ENCODE results near the gene DYNLT4.
"Not testable (repeated sequence)": the region's sequence is repeated elsewhere in the genome, so short reads cannot be mapped to it uniquely, and the experiment has no call there.

Gene DYNLT4

GRCh38 chr1:44817307-44817706 is 10.2 kb upstream of the DYNLT4 start:
- Histone ChIP-seq H3K4me2 (ENCODE audit: low read length) (no peak overlapping the region), H3K4me1 (ENCODE audit: control insufficient read depth, insufficient read depth, low read length) (peaks cover 40% of the 10 kb centered on the region), H3K9ac (ENCODE audit: low read depth, low read length) (no peak overlapping the region), H3K27me3 (ENCODE audit: control insufficient read depth, insufficient read depth, low read length) (no peaks in the 10 kb centered on the region), H3K4me3 (ENCODE audit: low read length) (no peak overlapping the region), H3K36me3 (ENCODE audit: insufficient read depth, low read length) (peaks cover 13% of the 10 kb centered on the region), H3K9me3 (replicated peaks; ENCODE audit: low read length) (no peaks in the 10 kb centered on the region)

- Histone ChIP-seq H3K4me1 (ENCODE audit: control insufficient read depth, insufficient read depth, low read length) (peaks cover 53% of the 10 kb centered on the region), H3K36me3 (ENCODE audit: insufficient read depth, low read length) (peaks cover 13% of the 10 kb centered on the region)
- not testable (repeated sequence) for H3K9ac ChIP-seq (ENCODE audit: low read depth, low read length); H3K4me2 ChIP-seq (ENCODE audit: low read length); H3K27me3 ChIP-seq (ENCODE audit: control insufficient read depth, insufficient read depth, low read length); H3K9me3 ChIP-seq (replicated peaks; ENCODE audit: low read length); H3K4me3 ChIP-seq (ENCODE audit: low read length)
These were observed 8.8 kb upstream of the DYNLT4 start for GRCh38 chr1:44815926-44816325.

DNA sequence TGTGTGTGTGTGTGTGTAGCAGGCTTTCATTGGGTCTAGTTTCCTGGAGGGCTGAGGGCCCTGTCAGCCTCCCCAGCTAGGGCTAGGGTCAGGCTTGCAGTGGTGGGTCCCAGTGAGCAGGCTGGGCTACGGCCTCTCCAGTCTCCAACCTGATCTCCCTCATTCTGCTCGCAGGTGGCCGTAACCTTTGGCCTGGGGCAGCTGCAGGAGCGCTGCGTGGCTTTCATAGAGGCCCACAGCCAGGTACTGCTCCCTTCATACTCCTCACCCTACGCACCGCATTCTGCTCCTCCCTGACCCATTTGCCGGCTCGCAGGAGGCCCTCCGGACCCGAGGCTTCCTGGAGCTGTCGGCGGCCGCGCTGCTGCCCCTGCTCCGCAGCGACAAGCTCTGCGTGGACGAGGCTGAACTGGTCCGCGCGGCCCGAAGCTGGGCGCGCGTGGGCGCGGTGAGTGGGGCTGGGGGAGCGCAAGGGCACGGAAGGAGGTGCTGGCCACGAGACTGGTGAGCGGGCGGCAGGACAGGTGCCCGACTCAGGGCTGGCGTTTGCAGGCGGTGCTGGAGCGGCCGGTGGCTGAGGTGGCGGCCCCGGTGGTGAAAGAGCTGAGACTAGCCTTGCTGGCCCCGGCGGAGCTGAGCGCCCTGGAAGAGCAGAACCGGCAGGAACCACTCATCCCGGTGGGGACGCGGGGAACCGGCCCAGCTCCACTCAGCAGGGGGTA is 5.8 kb upstream of the DYNLT4 start:
- no peaks in the 10 kb centered on the region for H3K9me3 ChIP-seq (replicated peaks; ENCODE audit: low read length)

DNA sequence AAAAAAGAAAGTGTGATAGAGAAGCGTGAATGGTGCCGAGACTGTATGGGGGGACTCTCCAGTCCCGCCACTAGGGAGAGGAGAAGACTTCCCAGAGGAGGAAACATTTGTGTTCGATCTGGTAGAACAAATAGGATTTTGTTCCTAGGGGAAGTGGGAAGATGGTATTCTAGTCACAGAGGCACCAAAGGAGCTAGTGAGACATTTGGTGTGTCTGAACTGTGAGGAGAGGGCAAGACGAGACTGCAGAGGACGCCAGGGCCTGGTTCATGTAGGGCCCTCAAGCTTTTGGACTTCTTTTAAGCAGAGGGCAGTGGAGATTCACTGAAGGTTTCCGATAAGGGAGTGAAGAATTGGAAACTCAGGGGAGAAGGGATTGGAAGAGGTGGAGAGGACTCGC is 4.1 kb upstream of the DYNLT4 start:
- Histone ChIP-seq H3K4me3 (ENCODE audit: low read length) (no peak overlapping the region), H3K27me3 (ENCODE audit: control insufficient read depth, insufficient read depth, low read length) (no peaks in the 10 kb centered on the region), H3K4me2 (ENCODE audit: low read length) (peak overlapping the region; percentile 10), H3K9me3 (replicated peaks; ENCODE audit: low read length) (no peaks in the 10 kb centered on the region), H3K9ac (ENCODE audit: low read depth, low read length) (peak overlapping the region; percentile 13), H3K4me1 (ENCODE audit: control insufficient read depth, insufficient read depth, low read length) (peaks cover 83% of the 10 kb centered on the region), H3K36me3 (ENCODE audit: insufficient read depth, low read length) (peaks cover 24% of the 10 kb centered on the region)

More for the DNA sequence above, 5.8 kb upstream of the DYNLT4 start:
- peak overlapping the region; percentile 59 for H3K4me3 ChIP-seq (ENCODE audit: low read length)
- peaks cover 66% of the 10 kb centered on the region for H3K4me1 ChIP-seq (ENCODE audit: control insufficient read depth, insufficient read depth, low read length)
- peaks cover 16% of the 10 kb centered on the region for H3K36me3 ChIP-seq (ENCODE audit: insufficient read depth, low read length)
- peak overlapping the region; percentile 76 for H3K4me2 ChIP-seq (ENCODE audit: low read length)
- H3K9ac ChIP-seq (ENCODE audit: low read depth, low read length), result no peak overlapping the region
- H3K27me3 ChIP-seq (ENCODE audit: control insufficient read depth, insufficient read depth, low read length), result no peaks in the 10 kb centered on the region

DNA sequence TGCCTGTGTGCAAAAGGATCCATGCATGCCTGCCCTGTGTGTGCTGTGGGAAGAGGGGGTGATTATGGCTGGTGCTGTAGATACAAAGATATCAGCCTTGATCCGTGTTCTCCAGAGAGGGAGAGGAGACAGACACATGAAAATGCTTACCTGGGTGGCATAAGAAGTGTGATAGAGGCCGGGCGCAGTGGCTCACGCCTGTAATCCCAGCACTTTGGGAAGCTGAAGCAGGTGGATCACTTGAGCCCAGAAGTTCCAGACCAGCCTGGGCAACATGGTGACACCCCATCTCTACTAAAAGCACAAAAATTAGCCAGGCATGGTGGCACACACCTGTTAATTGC is 3.6 kb upstream of the DYNLT4 start:
- peak overlapping the region; percentile 82 for H3K4me2 ChIP-seq (ENCODE audit: low read length)
- peaks cover 88% of the 10 kb centered on the region for H3K4me1 ChIP-seq (ENCODE audit: control insufficient read depth, insufficient read depth, low read length)
- peak overlapping the region; percentile 65 for H3K4me3 ChIP-seq (ENCODE audit: low read length)
- not testable (repeated sequence) for H3K9me3 ChIP-seq (replicated peaks; ENCODE audit: low read length); H3K27me3 ChIP-seq (ENCODE audit: control insufficient read depth, insufficient read depth, low read length)
- H3K9ac ChIP-seq (ENCODE audit: low read depth, low read length), result peak overlapping the region; percentile 97
- peaks cover 26% of the 10 kb centered on the region for H3K36me3 ChIP-seq (ENCODE audit: insufficient read depth, low read length)

GRCh38 chr1:44810101-44810761 is 3.1 kb upstream of the DYNLT4 start:
- peak overlapping the region; percentile 65 for H3K4me3 ChIP-seq (ENCODE audit: low read length)
- H3K9me3 ChIP-seq (replicated peaks; ENCODE audit: low read length), result no peaks in the 10 kb centered on the region
- H3K27me3 ChIP-seq (ENCODE audit: control insufficient read depth, insufficient read depth, low read length), result no peaks in the 10 kb centered on the region
- H3K9ac ChIP-seq (ENCODE audit: low read depth, low read length), result peak overlapping the region; percentile 97
- H3K4me2 ChIP-seq (ENCODE audit: low read length), result peak overlapping the region; percentile 82
- peaks cover 26% of the 10 kb centered on the region for H3K36me3 ChIP-seq (ENCODE audit: insufficient read depth, low read length)
- H3K4me1 ChIP-seq (ENCODE audit: control insufficient read depth, insufficient read depth, low read length), result peaks cover 87% of the 10 kb centered on the region

DNA sequence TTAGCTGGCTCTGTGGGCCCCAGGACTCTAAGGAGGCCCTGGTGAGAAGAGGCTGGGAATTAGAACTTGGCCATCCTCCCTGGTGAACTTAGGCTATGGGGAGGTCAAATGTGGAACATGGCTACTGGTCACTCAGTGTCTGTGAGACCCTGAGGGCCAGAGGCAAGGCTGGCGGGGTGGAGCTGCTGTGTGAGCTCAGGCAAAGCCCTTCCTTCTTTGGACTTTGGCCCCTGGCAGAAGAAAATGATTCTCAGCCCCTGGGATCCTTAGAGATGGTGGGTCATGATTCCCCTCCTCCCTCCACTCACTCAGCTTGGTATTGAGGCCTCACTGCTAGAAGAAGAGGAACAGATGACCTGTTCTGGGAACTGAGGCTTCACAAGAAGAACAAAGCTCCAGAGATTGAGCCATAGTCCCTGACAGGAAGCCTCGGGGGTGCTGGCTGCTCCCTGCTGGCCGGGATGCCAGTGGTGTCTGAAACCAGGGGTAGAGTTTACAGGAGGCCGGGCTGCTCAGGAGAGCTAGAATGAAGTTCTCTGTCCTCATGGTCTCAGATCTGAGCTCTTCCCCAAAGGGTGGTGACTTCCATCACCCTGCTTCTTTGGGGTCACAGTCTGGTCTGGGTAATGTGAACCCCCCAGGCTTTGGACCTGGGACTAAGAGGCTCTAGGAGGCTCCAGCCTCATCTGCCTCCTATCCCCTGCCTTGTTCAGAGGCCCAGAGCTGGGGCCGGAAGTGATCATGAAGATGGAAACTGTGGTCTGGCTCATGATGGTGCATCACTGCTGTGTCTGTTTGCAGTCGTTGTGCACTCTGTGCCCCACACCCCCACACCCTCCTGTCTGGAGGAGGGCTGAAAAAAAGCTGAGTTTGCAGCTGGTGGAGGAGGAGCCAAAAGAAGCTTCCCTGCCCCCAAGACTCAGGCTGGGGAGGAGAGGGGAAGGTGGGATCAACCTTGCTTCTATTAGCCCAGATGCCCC is 2.1 kb upstream of the DYNLT4 start:
- H3K36me3 ChIP-seq (ENCODE audit: insufficient read depth, low read length), result peaks cover 27% of the 10 kb centered on the region
- H3K4me1 ChIP-seq (ENCODE audit: control insufficient read depth, insufficient read depth, low read length), result peaks cover 83% of the 10 kb centered on the region
- no peaks in the 10 kb centered on the region for H3K9me3 ChIP-seq (replicated peaks; ENCODE audit: low read length)
- peak overlapping the region; percentile 65 for H3K4me3 ChIP-seq (ENCODE audit: low read length)
- H3K27me3 ChIP-seq (ENCODE audit: control insufficient read depth, insufficient read depth, low read length), result no peaks in the 10 kb centered on the region
- H3K9ac ChIP-seq (ENCODE audit: low read depth, low read length), result peak overlapping the region; percentile 97
- peak overlapping the region; percentile 82 for H3K4me2 ChIP-seq (ENCODE audit: low read length)

DNA sequence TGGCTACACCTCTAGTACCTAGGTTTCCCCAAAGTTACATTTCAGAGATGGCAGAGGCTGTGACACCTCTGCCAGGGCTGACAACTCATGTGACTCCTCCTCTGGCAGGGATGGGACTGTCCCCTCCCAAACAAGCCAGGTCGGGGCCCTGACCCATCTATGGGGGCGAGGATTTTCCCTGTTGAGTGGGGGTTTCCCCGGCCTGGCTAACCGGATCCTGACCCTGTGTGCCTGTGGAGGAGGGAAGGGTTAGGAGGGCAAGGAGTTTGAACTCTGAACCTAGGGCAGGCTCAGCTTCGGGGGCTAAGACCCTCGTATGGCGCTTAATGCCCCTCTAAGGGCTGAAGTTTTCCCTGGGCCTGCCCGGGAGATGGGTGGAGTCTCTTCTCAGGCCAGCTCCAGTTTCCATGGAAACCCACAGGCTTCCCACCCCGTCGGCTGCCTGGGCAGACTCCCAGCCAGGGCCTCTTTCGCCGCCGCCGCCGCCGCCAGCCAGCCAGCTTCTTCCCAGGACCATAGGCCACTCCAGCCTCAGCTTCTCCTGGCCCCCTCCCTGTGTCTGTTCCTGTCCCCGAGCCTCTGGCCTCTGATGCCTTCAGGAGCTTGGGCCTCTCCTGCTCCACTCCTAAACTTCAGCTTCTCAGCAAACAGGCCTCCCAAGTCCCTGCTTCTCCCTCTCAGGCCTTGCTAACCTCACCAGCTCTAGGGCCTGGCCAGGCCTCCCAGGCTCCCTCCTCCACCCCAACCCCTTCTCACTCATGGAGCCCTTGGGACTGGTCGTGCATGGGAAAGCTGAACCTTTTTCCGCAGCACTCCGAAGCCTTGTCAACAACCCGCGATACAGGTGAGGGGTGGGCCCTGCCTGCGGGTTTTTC is 1.1 kb upstream of the DYNLT4 start, which contains the start of gene BTBD19:
TSS of gene BTBD19 (plus strand) at position 461 of the 875 bp plus-strand sequence. CDS start at position 759, 298 bp downstream.
- peaks cover 83% of the 10 kb centered on the region for H3K4me1 ChIP-seq (ENCODE audit: control insufficient read depth, insufficient read depth, low read length)
- H3K4me3 ChIP-seq (ENCODE audit: low read length), result peak within 1 kb of the TSS; percentile 65
- H3K9me3 ChIP-seq (replicated peaks; ENCODE audit: low read length), result no peaks in the 10 kb centered on the region
- H3K9ac ChIP-seq (ENCODE audit: low read depth, low read length), result peak within 1 kb of the TSS; percentile 97
- H3K36me3 ChIP-seq (ENCODE audit: insufficient read depth, low read length), result peaks cover 36% of the 10 kb centered on the region
- H3K27me3 ChIP-seq (ENCODE audit: control insufficient read depth, insufficient read depth, low read length), result no peaks in the 10 kb centered on the region
- peak within 1 kb of the TSS; percentile 82 for H3K4me2 ChIP-seq (ENCODE audit: low read length)

DNA sequence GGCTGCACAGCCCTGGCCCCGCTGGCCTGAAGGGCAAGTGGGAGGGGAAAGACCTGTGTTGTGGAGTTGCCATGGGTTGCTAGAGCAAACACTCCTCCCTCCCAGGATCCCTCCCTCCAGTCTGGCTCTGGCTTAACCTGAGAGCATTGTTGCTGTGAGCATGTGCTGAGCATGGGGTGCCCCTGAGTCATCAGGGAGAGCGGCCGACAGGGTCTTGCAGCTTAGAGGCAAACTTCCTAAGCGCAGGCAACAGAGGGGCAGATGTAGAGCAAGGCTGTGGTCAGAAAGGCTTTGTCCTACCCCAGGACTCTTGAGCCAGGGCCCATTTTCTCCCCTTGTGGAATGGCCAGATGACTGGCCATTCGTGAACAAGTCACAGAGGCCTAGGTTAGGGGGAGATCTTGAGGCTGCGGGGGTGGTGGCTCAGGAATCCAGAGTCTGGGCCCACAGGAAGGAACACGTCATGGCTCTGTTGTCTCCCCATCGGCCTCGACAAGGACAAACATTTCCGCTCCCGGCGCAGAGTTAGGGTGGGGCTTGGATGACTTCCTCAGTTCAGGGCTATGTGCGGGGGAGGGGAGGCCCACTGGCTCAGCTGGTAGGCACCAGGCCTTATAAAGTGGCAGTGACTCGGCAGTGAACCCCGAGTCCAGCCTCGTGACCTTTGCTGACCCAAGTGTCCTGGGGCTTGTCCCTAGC is 362 bp upstream of the DYNLT4 start:
- peak overlapping the region; percentile 82 for H3K4me2 ChIP-seq (ENCODE audit: low read length)
- H3K9me3 ChIP-seq (replicated peaks; ENCODE audit: low read length), result no peaks in the 10 kb centered on the region
- peak overlapping the region; percentile 97 for H3K9ac ChIP-seq (ENCODE audit: low read depth, low read length)
- peaks cover 84% of the 10 kb centered on the region for H3K4me1 ChIP-seq (ENCODE audit: control insufficient read depth, insufficient read depth, low read length)
- peak overlapping the region; percentile 65 for H3K4me3 ChIP-seq (ENCODE audit: low read length)
- no peaks in the 10 kb centered on the region for H3K27me3 ChIP-seq (ENCODE audit: control insufficient read depth, insufficient read depth, low read length)
- peaks cover 44% of the 10 kb centered on the region for H3K36me3 ChIP-seq (ENCODE audit: insufficient read depth, low read length)

DNA sequence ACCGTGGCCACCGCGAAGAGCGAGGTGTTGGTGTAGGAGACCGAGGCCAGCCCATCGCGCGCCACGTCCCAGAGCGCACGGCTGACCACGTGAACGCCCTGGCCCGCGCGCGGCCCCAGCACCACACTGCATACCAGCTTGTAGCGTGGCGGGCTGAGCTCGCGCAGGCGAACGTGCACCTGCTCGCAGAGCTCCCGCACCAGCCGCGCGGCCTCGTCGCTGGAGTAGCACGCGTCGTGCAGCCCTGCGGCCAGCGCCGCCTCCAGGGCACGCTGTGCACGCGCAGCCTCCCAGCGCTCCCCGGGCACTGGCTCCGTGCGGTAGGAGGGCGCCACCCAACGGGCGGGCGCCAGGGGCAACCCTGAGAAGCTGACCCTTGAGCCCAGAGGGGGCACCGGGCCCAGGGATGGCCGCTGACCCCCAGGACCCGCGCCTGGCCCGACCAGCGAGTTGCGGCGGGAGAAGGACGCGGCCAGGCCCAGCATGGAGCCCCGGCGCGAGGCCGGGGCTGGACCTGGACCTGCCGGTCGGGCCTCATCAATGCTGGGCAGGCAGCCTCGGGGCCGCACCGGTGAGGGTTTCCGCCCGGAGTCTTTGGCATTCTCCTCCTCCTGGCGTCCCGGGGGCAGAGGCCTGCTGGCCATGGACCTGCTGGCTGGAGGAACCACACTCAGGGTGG is 987 bp downstream of the DYNLT4 start:
- Histone ChIP-seq H3K27me3 (ENCODE audit: control insufficient read depth, insufficient read depth, low read length) (no peaks in the 10 kb centered on the region), H3K4me1 (ENCODE audit: control insufficient read depth, insufficient read depth, low read length) (peaks cover 81% of the 10 kb centered on the region), H3K9me3 (replicated peaks; ENCODE audit: low read length) (no peaks in the 10 kb centered on the region), H3K36me3 (ENCODE audit: insufficient read depth, low read length) (peaks cover 52% of the 10 kb centered on the region), H3K9ac (ENCODE audit: low read depth, low read length) (peak overlapping the region; percentile 97), H3K4me3 (ENCODE audit: low read length) (peak overlapping the region; percentile 43), H3K4me2 (ENCODE audit: low read length) (peak overlapping the region; percentile 63)

Data from skeletal muscle satellite cell (primary cell).